Type B pancreatic cell (in vitro differentiated cells): Measurements from ENCODE around the gene TAS1R3. TPM values are rescaled to one million over a fixed set of nuclear protein-coding genes. Genes with fewer than 3 reads are reported as not detected.

Experiments
- DNase-seq: peaks from one replicate; pipeline ENCODE4 v3.0.0; 2021; ENCODE audit warnings: mixed read lengths; ENCODE audit not compliant: unreplicated experiment; ENCODE audit errors: extremely low spot score
- H3K27ac Mint-ChIP-seq: 2 replicates; pipeline ENCODE4 v1.8.0; 2021; ENCODE audit warnings: mild to moderate bottlenecking, mixed read lengths
- H3K27me3 Mint-ChIP-seq: 2 replicates; pipeline ENCODE4 v1.8.0; 2021; ENCODE audit warnings: mixed read lengths
- H3K36me3 Mint-ChIP-seq: 2 replicates; pipeline ENCODE4 v1.8.0; 2021; ENCODE audit warnings: mixed read lengths
- H3K4me1 Mint-ChIP-seq: one replicate; pipeline ENCODE4 v1.8.0; 2021; ENCODE audit warnings: mixed read lengths; ENCODE audit not compliant: unreplicated experiment
- H3K4me3 Mint-ChIP-seq: 2 replicates; pipeline ENCODE4 v1.8.0; 2021; ENCODE audit warnings: mild to moderate bottlenecking, mixed read lengths
- H3K9me3 Mint-ChIP-seq: 2 replicates; pipeline ENCODE4 v1.8.0; 2021; ENCODE audit warnings: mixed read lengths
- total RNA-seq: library from RNA; stranded (reverse); gene quantifications from 2 replicates; pipeline ENCODE4 v1.2.1, GENCODE V29; 2021; ENCODE audit warnings: low replicate concordance
- TF ChIP-seq, protein P1 (sequence below): fragments of 200-600 bp; sonication (generic); conservative IDR thresholded peaks from 2 replicates; pipeline ENCODE4 v1.5.0; 2021; ENCODE audit warnings: antibody characterized with exemption, mild to moderate bottlenecking

TAS1R3 gene
- total RNA-seq, 1 donor from 2014 or later = 0.89 TPM

DNA sequence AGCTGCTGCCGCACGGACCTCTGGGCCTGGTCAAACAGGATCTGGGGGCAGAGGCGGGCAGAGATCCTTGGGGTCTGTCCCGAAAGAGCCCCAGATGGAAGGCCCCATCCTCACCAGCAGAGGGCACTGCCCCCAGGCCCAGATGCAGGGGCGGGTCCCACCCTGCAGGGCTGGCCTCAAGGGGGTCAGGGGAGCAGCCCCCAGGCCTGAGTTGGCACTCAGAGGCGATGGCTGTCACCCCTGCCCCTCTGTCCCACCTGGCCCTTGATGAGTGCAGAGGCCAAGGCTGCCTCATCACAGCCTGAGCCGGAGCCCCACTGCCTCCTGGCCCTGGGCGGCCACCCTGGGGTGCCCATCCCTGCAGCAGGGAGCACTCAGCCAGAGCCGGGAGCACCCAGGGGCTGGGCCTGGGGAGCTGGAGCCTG is 29.1 kb upstream of the TAS1R3 start:
- TF ChIP-seq, protein P1, sequence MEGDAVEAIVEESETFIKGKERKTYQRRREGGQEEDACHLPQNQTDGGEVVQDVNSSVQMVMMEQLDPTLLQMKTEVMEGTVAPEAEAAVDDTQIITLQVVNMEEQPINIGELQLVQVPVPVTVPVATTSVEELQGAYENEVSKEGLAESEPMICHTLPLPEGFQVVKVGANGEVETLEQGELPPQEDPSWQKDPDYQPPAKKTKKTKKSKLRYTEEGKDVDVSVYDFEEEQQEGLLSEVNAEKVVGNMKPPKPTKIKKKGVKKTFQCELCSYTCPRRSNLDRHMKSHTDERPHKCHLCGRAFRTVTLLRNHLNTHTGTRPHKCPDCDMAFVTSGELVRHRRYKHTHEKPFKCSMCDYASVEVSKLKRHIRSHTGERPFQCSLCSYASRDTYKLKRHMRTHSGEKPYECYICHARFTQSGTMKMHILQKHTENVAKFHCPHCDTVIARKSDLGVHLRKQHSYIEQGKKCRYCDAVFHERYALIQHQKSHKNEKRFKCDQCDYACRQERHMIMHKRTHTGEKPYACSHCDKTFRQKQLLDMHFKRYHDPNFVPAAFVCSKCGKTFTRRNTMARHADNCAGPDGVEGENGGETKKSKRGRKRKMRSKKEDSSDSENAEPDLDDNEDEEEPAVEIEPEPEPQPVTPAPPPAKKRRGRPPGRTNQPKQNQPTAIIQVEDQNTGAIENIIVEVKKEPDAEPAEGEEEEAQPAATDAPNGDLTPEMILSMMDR = peak; percentile 67
- Mint-ChIP-seq H3K36me3 (no peaks in the 10 kb centered on the region), H3K27ac (no peak overlapping the region), H3K27me3 (no peaks in the 10 kb centered on the region), H3K4me3 (no peak overlapping the region), H3K4me1 (peaks cover 15% of the 10 kb centered on the region), H3K9me3 (no peaks in the 10 kb centered on the region)
- no peak for DNase-seq

DNA sequence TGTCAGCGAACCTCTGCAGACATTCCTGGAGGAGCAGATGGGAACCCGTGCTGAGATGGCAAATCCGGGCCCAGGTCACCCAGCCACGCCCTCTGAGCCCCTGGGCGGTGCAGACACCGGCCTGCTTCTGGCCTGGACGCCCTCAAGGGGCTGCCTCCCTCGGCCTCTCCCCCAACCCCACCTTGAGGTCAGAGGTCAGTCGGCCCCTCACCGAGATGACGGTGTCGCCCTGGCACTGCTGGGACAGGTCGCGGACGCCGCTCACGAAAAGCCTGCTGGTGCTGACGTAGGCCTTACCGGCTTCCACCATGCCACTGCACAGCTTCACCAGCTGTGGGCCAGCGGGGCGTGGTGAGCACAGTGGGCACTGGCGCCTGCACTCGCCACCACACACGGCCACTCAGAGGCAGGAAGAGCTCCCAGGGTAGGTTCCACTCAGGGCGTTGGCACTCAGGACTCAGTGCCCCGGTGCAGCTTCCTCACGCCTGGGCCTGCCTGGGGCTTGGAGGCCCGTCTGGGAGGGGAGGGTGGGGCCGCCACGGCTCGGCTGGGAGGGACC is 28.1 kb upstream of the TAS1R3 start:
- H3K27me3 Mint-ChIP-seq = no peaks in the 10 kb centered on the region
- no peaks in the 10 kb centered on the region for H3K9me3 Mint-ChIP-seq
- no peak overlapping the region for H3K27ac Mint-ChIP-seq
- H3K36me3 Mint-ChIP-seq = no peaks in the 10 kb centered on the region
- DNase-seq = no peak
- no peak overlapping the region for H3K4me3 Mint-ChIP-seq
- TF ChIP-seq, protein P1 = no peak
- peaks cover 15% of the 10 kb centered on the region for H3K4me1 Mint-ChIP-seq

DNA sequence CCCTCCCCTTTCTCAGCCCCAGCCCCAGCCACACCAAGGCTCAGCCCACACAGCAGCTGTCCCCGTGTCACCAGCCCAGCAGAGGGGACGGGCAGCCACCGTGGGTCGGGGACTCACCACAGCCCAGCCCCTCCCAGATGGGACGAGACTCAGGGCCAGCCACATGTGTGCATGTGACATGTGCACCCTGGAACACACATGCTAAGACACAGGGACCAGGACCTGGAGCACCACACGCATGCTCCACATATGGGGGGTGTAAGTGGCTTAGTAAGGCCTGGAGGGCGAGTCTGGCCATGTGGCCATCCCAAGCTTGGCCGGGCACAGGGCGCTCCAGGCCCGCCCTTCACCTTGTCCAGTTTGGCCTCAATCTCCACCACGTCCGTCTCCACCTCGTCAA is 27.3 kb upstream of the TAS1R3 start:
- no peak overlapping the region for H3K4me3 Mint-ChIP-seq
- H3K9me3 Mint-ChIP-seq = no peaks in the 10 kb centered on the region
- no peak overlapping the region for H3K27ac Mint-ChIP-seq
- no peaks in the 10 kb centered on the region for H3K27me3 Mint-ChIP-seq
- peaks cover 15% of the 10 kb centered on the region for H3K4me1 Mint-ChIP-seq
- DNase-seq = no peak
- TF ChIP-seq, protein P1 = no peak
- no peaks in the 10 kb centered on the region for H3K36me3 Mint-ChIP-seq

DNA sequence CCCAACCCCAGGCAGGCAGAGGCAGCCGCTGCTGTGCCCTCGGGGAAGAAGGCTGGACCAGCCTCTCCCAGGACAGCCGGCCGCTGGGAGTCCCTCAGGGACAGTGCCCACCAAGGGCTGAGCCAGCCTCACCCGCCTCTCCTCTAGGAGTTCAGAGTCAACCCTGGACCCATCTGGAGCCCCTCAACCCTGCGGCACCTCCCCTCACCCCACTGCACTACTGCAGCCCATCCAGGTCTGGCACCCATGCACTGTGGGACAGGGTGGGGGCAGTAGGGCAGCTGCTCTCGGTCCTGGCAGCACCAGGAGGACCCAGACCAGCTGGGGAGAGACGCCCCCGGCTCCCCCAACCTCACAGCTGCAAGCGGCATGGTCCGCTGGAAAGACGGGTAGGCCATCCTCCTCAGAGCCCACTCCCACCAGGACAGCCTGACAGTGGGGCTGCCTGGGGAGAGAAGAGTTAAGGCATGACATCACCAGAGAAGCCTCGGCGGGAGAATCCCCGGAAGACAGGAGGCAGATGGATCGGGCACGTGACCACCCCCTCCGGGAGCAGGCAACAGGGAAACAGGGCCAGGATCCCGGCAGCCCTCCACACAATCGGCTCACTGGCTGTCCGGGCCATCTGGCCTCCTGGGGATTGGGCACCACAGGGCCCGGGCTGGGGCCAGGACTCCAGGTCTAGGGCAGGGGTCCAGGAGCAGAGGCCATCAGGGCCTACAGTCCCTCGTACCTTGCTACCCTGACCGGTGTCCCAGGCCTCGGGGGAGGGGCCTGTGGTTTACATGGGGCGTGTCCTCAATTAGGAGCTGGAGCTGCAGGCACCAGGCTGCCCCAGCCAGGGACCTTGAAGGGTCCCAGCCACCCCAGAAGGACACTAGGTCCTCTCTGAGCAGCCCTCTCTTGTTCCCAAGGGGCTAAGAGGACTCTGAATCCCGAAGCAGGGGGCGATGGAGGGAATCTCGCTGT is 26.5 kb upstream of the TAS1R3 start:
- DNase-seq = no peak
- H3K27me3 Mint-ChIP-seq = no peaks in the 10 kb centered on the region
- no peaks in the 10 kb centered on the region for H3K9me3 Mint-ChIP-seq
- TF ChIP-seq, protein P1 = no peak
- peak overlapping the region; percentile 79 for H3K4me3 Mint-ChIP-seq
- H3K36me3 Mint-ChIP-seq = no peaks in the 10 kb centered on the region
- peaks cover 15% of the 10 kb centered on the region for H3K4me1 Mint-ChIP-seq
- peak overlapping the region; percentile 83 for H3K27ac Mint-ChIP-seq

DNA sequence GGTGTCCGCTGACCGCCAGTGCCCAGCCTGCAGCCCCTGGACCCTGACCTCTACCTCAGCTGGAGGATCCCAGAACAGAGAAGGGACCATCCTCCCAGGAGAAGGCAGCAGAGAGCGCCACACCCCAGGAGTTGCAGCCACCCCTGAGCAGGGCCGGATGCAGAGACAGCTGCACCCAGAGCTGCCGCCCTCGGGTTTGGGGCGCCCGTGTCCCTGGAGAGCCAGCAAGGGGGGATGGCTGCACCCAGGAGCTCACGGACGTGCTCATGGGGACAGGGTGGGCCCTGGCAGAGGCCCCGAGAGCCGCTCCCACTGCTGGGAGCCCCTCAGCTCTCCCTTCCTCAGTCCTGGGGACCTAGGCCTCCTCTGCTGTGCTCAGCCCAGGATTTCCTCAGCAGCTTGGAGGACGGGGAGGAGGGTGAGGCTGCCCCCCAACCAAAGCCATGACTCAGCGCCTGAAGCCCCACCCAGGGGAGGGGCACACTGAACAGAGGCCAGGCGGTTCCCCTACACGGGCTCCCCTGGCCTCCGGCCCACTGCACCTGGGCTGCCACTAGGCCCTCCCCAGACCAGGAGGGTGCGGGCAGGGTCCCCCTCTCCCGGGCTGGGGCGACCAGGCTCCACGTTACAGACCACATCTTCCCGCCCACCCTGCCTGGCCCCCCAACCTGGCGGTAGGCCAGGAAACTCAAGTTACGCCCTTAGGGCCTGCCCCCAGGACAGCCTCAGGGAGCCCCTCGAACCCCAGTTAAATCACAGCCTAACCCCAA is 25.6 kb upstream of the TAS1R3 start:
- Mint-ChIP-seq H3K27ac (peak overlapping the region; percentile 93), H3K4me3 (peak overlapping the region; percentile 91), H3K9me3 (no peaks in the 10 kb centered on the region), H3K27me3 (no peaks in the 10 kb centered on the region), H3K36me3 (no peaks in the 10 kb centered on the region), H3K4me1 (peaks cover 15% of the 10 kb centered on the region)
- DNase-seq = no peak
- TF ChIP-seq, protein P1 = no peak
